IMR-90 (cell line): ENCODE measurements around the gene PRICKLE2. TPM values are rescaled to one million over a fixed set of nuclear protein-coding genes. Genes with fewer than 3 reads are reported as not detected.

Experiments
- ATAC-seq: fragments of 200-7000 bp; cut with Tn5 transposase; 2 replicates; pipeline ENCODE4 v1.9.1; 2020; ENCODE audit warnings: low read depth, mild to moderate bottlenecking, moderate library complexity
- BruUV-seq: library from RNA; stranded (reverse); fragments of 400-500 nt; replicated peaks from 2 replicates; lab custom pipeline; 2021; lab: Mats Ljungman, UMichigan
- CTCF ChIA-PET: fragments of 300-600 bp; formaldehyde crosslinking; extraction: SDS; loops from one replicate; lab custom pipeline; 2021; ENCODE audit warnings: antibody characterized with exemption; lab: Yijun Ruan, JAX
- POLR2A ChIA-PET: fragments of 300-600 bp; sonication (Branson Sonifier 250); formaldehyde crosslinking; loops from one replicate; lab custom pipeline; 2022; ENCODE audit warnings: antibody characterized with exemption; ENCODE audit not compliant: unreplicated experiment; lab: Charles Lee
- DNase-seq: peaks from one replicate; pipeline ENCODE4 v3.0.0; 2013
- H2AFZ ChIP-seq: replicated peaks from 2 replicates; pipeline ENCODE3; 2013; ENCODE audit warnings: low read length, mild to moderate bottlenecking; ENCODE audit not compliant: poor library complexity
- H2AK5ac ChIP-seq: 2 replicates; pipeline ENCODE4 v1.6.1; 2013; ENCODE audit warnings: low read depth, low read length, inconsistent platforms
- H2AK9ac ChIP-seq: replicated peaks from 2 replicates; pipeline ENCODE3; 2013; ENCODE audit warnings: mild to moderate bottlenecking, low read depth, low read length, moderate library complexity; ENCODE audit not compliant: poor library complexity
- H2BK120ac ChIP-seq: 2 replicates; pipeline ENCODE4 v1.6.1; 2013; ENCODE audit warnings: low read depth, low read length, inconsistent platforms
- H2BK15ac ChIP-seq: 3 replicates; pipeline ENCODE4 v1.6.1; 2013; ENCODE audit warnings: low read depth, low read length, inconsistent platforms
- H2BK20ac ChIP-seq: 2 replicates; pipeline ENCODE4 v1.6.1; 2013; ENCODE audit warnings: low read depth, mild to moderate bottlenecking, inconsistent platforms, low read length, moderate library complexity
- H2BK5ac ChIP-seq: 2 replicates; pipeline ENCODE4 v1.6.1; 2013; ENCODE audit warnings: mild to moderate bottlenecking, low read depth, low read length, inconsistent platforms; ENCODE audit not compliant: poor library complexity, severe bottlenecking
- H3K14ac ChIP-seq: replicated peaks from 2 replicates; pipeline ENCODE4 v1.6.1; 2013; ENCODE audit warnings: low read depth, low read length, inconsistent platforms
- H3K18ac ChIP-seq: 2 replicates; pipeline ENCODE4 v1.6.1; 2013; ENCODE audit warnings: low read depth, low read length, control low read depth
- H3K23ac ChIP-seq: 2 replicates; pipeline ENCODE4 v1.6.1; 2013; ENCODE audit warnings: low read depth, low read length, inconsistent platforms
- H3K27ac ChIP-seq: 2 replicates; pipeline ENCODE4 v1.5.1; 2013; ENCODE audit warnings: mild to moderate bottlenecking, control low read depth, low read length; ENCODE audit not compliant: insufficient read depth
- H3K27me3 ChIP-seq: 2 replicates; pipeline ENCODE4 v1.6.1; 2013; ENCODE audit warnings: low read length; ENCODE audit not compliant: control insufficient read depth, insufficient read depth
- H3K36me3 ChIP-seq: 2 replicates; pipeline ENCODE4 v1.6.1; 2013; ENCODE audit warnings: low read length, mixed read lengths; ENCODE audit not compliant: control insufficient read depth, insufficient read depth
- H3K4ac ChIP-seq: 2 replicates; pipeline ENCODE4 v1.6.1; 2013; ENCODE audit warnings: low read depth, low read length, inconsistent platforms
- H3K4me1 ChIP-seq: 2 replicates; pipeline ENCODE4 v1.6.1; 2013; ENCODE audit warnings: low read length, mixed read lengths; ENCODE audit not compliant: control insufficient read depth, insufficient read depth
- H3K4me2 ChIP-seq: 2 replicates; pipeline ENCODE4 v1.6.1; 2013; ENCODE audit warnings: low read depth, mild to moderate bottlenecking, control low read depth, low read length, moderate library complexity
- H3K4me3 ChIP-seq: 2 replicates; pipeline ENCODE4 v1.5.1; 2013; ENCODE audit warnings: low read depth, mild to moderate bottlenecking, control low read depth, low read length, moderate library complexity; ENCODE audit not compliant: insufficient read depth
- H3K56ac ChIP-seq: 2 replicates; pipeline ENCODE4 v1.6.1; 2013; ENCODE audit warnings: low read length, inconsistent platforms; ENCODE audit not compliant: insufficient read depth; ENCODE audit errors: extremely low read depth
- H3K79me1 ChIP-seq, 2 experiments: 2 replicates each; pipeline ENCODE4 v1.6.1; 2013; ENCODE audit warnings: low read length in 2 of 2, inconsistent platforms in 1 of 2, low read depth in 1 of 2
- H3K9ac ChIP-seq: 2 replicates; pipeline ENCODE4 v1.6.1; 2013; ENCODE audit warnings: low read depth, low read length, control low read depth
- H3K9me1 ChIP-seq: 2 replicates; pipeline ENCODE4 v1.6.1; 2013; ENCODE audit warnings: low read length, inconsistent platforms; ENCODE audit not compliant: insufficient read depth
- H3K9me3 ChIP-seq: 2 replicates; pipeline ENCODE4 v1.6.1; 2013; ENCODE audit warnings: low read length; ENCODE audit not compliant: control insufficient read depth, insufficient read depth
- H4K20me1 ChIP-seq: 2 replicates; pipeline ENCODE4 v1.6.1; 2013; ENCODE audit warnings: low read length, inconsistent platforms; ENCODE audit not compliant: insufficient read depth
- H4K5ac ChIP-seq: 2 replicates; pipeline ENCODE4 v1.6.1; 2013; ENCODE audit warnings: mild to moderate bottlenecking, low read depth, low read length, control low read depth
- H4K8ac ChIP-seq, 2 experiments: 2 replicates each; pipeline ENCODE4 v1.6.1; 2013; ENCODE audit warnings: low read depth in 2 of 2, low read length in 2 of 2, control low read depth in 1 of 2, inconsistent platforms in 1 of 2
- H4K91ac ChIP-seq: 2 replicates; pipeline ENCODE4 v1.6.1; 2013; ENCODE audit warnings: low read depth, low read length, inconsistent platforms; ENCODE audit not compliant: insufficient read depth
- CHD1 ChIP-seq: IDR thresholded peaks from 2 replicates; pipeline ENCODE4 v1.6.1; 2012; ENCODE audit warnings: low read depth, low read length, improper control_type of control experiment
- FOS ChIP-seq: fragments of 150-350 bp; IDR thresholded peaks from 2 replicates; pipeline ENCODE4 v1.6.1; 2016; ENCODE audit warnings: low read depth, low read length
- MXI1 ChIP-seq: IDR thresholded peaks from 2 replicates; pipeline ENCODE4 v1.6.1; 2012; ENCODE audit warnings: low read depth, mild to moderate bottlenecking, low read length, moderate library complexity, borderline replicate concordance
- NFE2L2 ChIP-seq: fragments of 150-350 bp; IDR thresholded peaks from 2 replicates; pipeline ENCODE4 v1.6.1; 2016; ENCODE audit warnings: low read depth, mild to moderate bottlenecking, low read length
- POLR2A ChIP-seq: IDR thresholded peaks from 2 replicates; pipeline ENCODE4 v1.6.1; 2012; ENCODE audit warnings: mild to moderate bottlenecking, low read depth, low read length
- RFX5 ChIP-seq: IDR thresholded peaks from 2 replicates; pipeline ENCODE4 v1.8.0; 2012; ENCODE audit warnings: low read depth, mild to moderate bottlenecking, low read length, moderate library complexity
- SMC3 ChIP-seq: fragments of 150-350 bp; IDR thresholded peaks from 2 replicates; pipeline ENCODE4 v1.6.1; 2016; ENCODE audit warnings: low read depth, mild to moderate bottlenecking, antibody characterized with exemption, low read length, moderate library complexity
- WGBS, 2 experiments: methylation state at CpG; one replicate each; pipeline versions ENCODE4 v1.1.5 to v1.1.7; 2013; ENCODE audit warnings: missing lambda C conversion rate in 2 of 2; ENCODE audit not compliant: insufficient read length in 1 of 2; ENCODE audit errors: extremely low coverage in 2 of 2; 5-methylcytosine and 5-hydroxymethylcytosine counted together
- dilution Hi-C: fragments of 300-500 bp; cut with HindIII; formaldehyde crosslinking; loops from one replicate; pipeline ENCODE4 v1.14.3; 2018; ENCODE audit warnings: low sequenced_read_pairs; ENCODE audit not compliant: unreplicated experiment
- in situ Hi-C: fragments of 300-500 bp; cut with MboI; formaldehyde crosslinking; loops from 3 replicates; pipeline ENCODE4 v1.14.3; 2019; ENCODE audit warnings: low sequenced_read_pairs, inconsistent platforms, mixed read lengths
- intact Hi-C: fragments of 100-400 bp; cut with micrococcal nuclease; formaldehyde crosslinking; loops from 2 replicates; pipeline ENCODE4 v1.10.0; 2022
- polyA plus RNA-seq, 3 experiments: library from polyadenylated mRNA; depleted of rRNA; stranded (reverse); fragments of >200 nt; gene quantifications; 2 replicates each; pipeline ENCODE4 v1.2.3, GENCODE V29; 2012; ENCODE audit warnings: low replicate concordance in 1 of 3
- total RNA-seq: library from RNA; depleted of rRNA; stranded (reverse); fragments of >200 nt; gene quantifications from 2 replicates; pipeline ENCODE4 v1.2.3, GENCODE V29; 2012
- TF ChIP-seq, protein P1 (sequence below): conservative IDR thresholded peaks from 2 replicates; pipeline ENCODE4 v1.5.1; 2012; ENCODE audit warnings: mild to moderate bottlenecking, low read depth, low read length, improper control_type of control experiment
- TF ChIP-seq, protein P2 (sequence below): fragments of 150-350 bp; IDR thresholded peaks from 2 replicates; pipeline ENCODE4 v1.6.1; 2016; ENCODE audit warnings: low read depth, mild to moderate bottlenecking, low read length, moderate library complexity, borderline replicate concordance

PRICKLE2 gene
- total and polyA plus RNA-seq, 2 of the 4 experiments (the other 2 are of a cell fraction), result 4.1 to 14.2 TPM

DNA sequence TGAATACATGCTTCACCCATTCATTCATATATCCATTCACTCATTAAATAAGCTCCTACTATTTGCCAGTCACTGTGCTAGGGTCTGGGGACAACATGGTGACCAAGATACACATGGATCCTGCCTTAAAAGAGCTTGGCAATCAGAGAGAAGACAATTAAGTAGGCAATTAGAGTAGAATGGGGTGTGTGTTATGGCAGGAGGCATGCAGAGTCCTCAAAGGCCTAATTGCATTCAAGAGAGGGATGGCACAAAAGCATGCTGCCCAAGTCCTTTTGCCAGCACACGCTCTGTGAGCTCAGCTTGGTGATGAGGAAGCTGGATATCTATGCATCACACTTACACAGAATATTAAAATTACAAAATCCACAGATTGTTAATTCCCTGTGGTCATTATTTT, 2.8 kb upstream of the PRICKLE2 start:
- H3K4me2 ChIP-seq, result no peak overlapping the region
- DNase-seq (no peak), ATAC-seq (no peak)
- intact Hi-C loops (no loop called here), in situ Hi-C loops (no loop called here), dilution Hi-C loops (no loop called here)
- H3K4me1 ChIP-seq, result peaks cover 14% of the 10 kb centered on the region
- no peak overlapping the region for H4K91ac ChIP-seq
- H3K14ac ChIP-seq, result no peak overlapping the region
- H3K23ac ChIP-seq, result no peak overlapping the region
- peaks cover 48 to 80% of the 10 kb centered on the region in 2 experiments for H3K79me1 ChIP-seq
- TF ChIP-seq, protein P1, sequence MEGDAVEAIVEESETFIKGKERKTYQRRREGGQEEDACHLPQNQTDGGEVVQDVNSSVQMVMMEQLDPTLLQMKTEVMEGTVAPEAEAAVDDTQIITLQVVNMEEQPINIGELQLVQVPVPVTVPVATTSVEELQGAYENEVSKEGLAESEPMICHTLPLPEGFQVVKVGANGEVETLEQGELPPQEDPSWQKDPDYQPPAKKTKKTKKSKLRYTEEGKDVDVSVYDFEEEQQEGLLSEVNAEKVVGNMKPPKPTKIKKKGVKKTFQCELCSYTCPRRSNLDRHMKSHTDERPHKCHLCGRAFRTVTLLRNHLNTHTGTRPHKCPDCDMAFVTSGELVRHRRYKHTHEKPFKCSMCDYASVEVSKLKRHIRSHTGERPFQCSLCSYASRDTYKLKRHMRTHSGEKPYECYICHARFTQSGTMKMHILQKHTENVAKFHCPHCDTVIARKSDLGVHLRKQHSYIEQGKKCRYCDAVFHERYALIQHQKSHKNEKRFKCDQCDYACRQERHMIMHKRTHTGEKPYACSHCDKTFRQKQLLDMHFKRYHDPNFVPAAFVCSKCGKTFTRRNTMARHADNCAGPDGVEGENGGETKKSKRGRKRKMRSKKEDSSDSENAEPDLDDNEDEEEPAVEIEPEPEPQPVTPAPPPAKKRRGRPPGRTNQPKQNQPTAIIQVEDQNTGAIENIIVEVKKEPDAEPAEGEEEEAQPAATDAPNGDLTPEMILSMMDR, result no peak
- TF ChIP-seq POLR2A, result no peak
- no peak for TF ChIP-seq MXI1
- TF ChIP-seq, protein P2, sequence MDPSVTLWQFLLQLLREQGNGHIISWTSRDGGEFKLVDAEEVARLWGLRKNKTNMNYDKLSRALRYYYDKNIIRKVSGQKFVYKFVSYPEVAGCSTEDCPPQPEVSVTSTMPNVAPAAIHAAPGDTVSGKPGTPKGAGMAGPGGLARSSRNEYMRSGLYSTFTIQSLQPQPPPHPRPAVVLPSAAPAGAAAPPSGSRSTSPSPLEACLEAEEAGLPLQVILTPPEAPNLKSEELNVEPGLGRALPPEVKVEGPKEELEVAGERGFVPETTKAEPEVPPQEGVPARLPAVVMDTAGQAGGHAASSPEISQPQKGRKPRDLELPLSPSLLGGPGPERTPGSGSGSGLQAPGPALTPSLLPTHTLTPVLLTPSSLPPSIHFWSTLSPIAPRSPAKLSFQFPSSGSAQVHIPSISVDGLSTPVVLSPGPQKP, result no peak
- TF ChIP-seq NFE2L2, result no peak
- TF ChIP-seq FOS, result no peak
- no peak for TF ChIP-seq SMC3
- TF ChIP-seq RFX5, result no peak
- TF ChIP-seq CHD1, result no peak
- H3K9me1 ChIP-seq, result peaks cover 13% of the 10 kb centered on the region
- H2BK120ac ChIP-seq, result no peak overlapping the region
- POLR2A ChIA-PET, result no interaction called here
- H3K27ac ChIP-seq, result no peak overlapping the region
- no peak overlapping the region for H2BK5ac ChIP-seq
- no peak overlapping the region for H4K5ac ChIP-seq
- H4K20me1 ChIP-seq, result peaks cover 8% of the 10 kb centered on the region
- peaks cover 2% of the 10 kb centered on the region for H3K36me3 ChIP-seq
- no peak overlapping the region for H2BK15ac ChIP-seq
- H3K18ac ChIP-seq, result no peak overlapping the region
- no peak overlapping the region for H3K4me3 ChIP-seq
- no peak overlapping the region for H3K56ac ChIP-seq
- BruUV-seq, result no TSS peak
- H3K9ac ChIP-seq, result no peak overlapping the region
- H3K9me3 ChIP-seq, result no peaks in the 10 kb centered on the region
- no peak overlapping the region for H2AK9ac ChIP-seq
- no peak overlapping the region for H2AFZ ChIP-seq
- CTCF ChIA-PET, result no interaction called here
- H4K8ac ChIP-seq, result no peak overlapping the region
- no peaks in the 10 kb centered on the region for H3K27me3 ChIP-seq
- H2BK20ac ChIP-seq, result no peak overlapping the region
- H3K4ac ChIP-seq, result no peak overlapping the region
- no CpG with 5 or more reads among the region's 1 CpG for WGBS, 2 experiments
- no peak overlapping the region for H2AK5ac ChIP-seq
